Activated CD8-positive, alpha-beta memory T cell treated with anti-CD3 and anti-CD28 coated beads, Interleukin-2, amount 50 U/mL, for 1 hour (primary cell): ENCODE measurements around the gene RIC8B.

ENCODE experiments used
- DNase-seq: peaks from one replicate; pipeline ENCODE4 v3.0.0-alpha.2; 2020; ENCODE audit errors: extremely low read depth

Gene RIC8B

GRCh38 chr12:106801167-106801708 is 26.8 kb downstream of the RIC8B start:
- no peak for DNase-seq

GRCh38 chr12:106801830-106802533 is 27.5 kb downstream of the RIC8B start:
- no peak for DNase-seq

- DNase-seq: no peak
These were observed 30.2 kb downstream of the RIC8B start for GRCh38 chr12:106804668-106805067.

GRCh38 chr12:106814714-106815113 is 40.2 kb downstream of the RIC8B start:
- no peak for DNase-seq

GRCh38 chr12:106815741-106816140 is 41.3 kb downstream of the RIC8B start:
- DNase-seq: no peak

- no peak for DNase-seq
These were observed 41.7 kb downstream of the RIC8B start for GRCh38 chr12:106816231-106816630.

GRCh38 chr12:106819991-106820390 is 45.5 kb downstream of the RIC8B start:
- no peak for DNase-seq

GRCh38 chr12:106831699-106832098 is 57.2 kb downstream of the RIC8B start:
- DNase-seq: no peak

- DNase-seq: no peak
These were observed 63.3 kb downstream of the RIC8B start for GRCh38 chr12:106837782-106838181.

GRCh38 chr12:106839333-106839732 is 64.9 kb downstream of the RIC8B start:
- no peak for DNase-seq

- DNase-seq: no peak
These were observed 65.8 kb downstream of the RIC8B start for GRCh38 chr12:106840243-106840642.

- DNase-seq: no peak
These were observed 67.2 kb downstream of the RIC8B start for GRCh38 chr12:106841510-106842302.

GRCh38 chr12:106845902-106846301 is 71.4 kb downstream of the RIC8B start:
- DNase-seq: no peak

- no peak for DNase-seq
These were observed 73.4 kb downstream of the RIC8B start for GRCh38 chr12:106847861-106848260.

- DNase-seq: no peak
These were observed 76.8 kb downstream of the RIC8B start for GRCh38 chr12:106851306-106851705.

- no peak for DNase-seq
These were observed 80.2 kb downstream of the RIC8B start for GRCh38 chr12:106854723-106855122.

- no peak for DNase-seq
These were observed 80.8 kb downstream of the RIC8B start for GRCh38 chr12:106855221-106855758.

- no peak for DNase-seq
These were observed 87.8 kb downstream of the RIC8B start for GRCh38 chr12:106861984-106862916.

- DNase-seq: no peak
These were observed 88.7 kb downstream of the RIC8B start for GRCh38 chr12:106863189-106863588.

- no peak for DNase-seq
These were observed 91.2 kb downstream of the RIC8B start for GRCh38 chr12:106865683-106866082.

- DNase-seq: no peak
These were observed 92.1 kb downstream of the RIC8B start for GRCh38 chr12:106866426-106867080.
